ENCODE data around the gene ARL6IP4. TPM values are rescaled to one million over a fixed set of nuclear protein-coding genes. Genes with fewer than 3 reads are reported as not detected.

ARL6IP4 gene
- total and polyA plus RNA-seq, 9 donors, result 169 to 207 (median 191) TPM

Other genes with a start within 250 kb of the ARL6IP4 start
- 0.09 TPM for gene HCAR1, start 249.8 kb upstream of the ARL6IP4 start, total RNA-seq
- under 1 TPM; 0.07 to 0.27 (median 0.13) TPM for gene HCAR1, start 249.8 kb upstream of the ARL6IP4 start, polyA plus RNA-seq (ENCODE audit: insufficient read depth in 1 of 8, insufficient read length in 8 of 8, low replicate concordance in 1 of 8)
- 37.3 TPM for gene DENR, start 227.9 kb upstream of the ARL6IP4 start, total RNA-seq
- 10 to 100 TPM; 51.9 to 74.1 (median 67.9) TPM for gene DENR, start 227.9 kb upstream of the ARL6IP4 start, polyA plus RNA-seq (ENCODE audit: insufficient read depth in 1 of 8, insufficient read length in 8 of 8, low replicate concordance in 1 of 8)
- gene CCDC62, start 206.1 kb upstream of the ARL6IP4 start, total RNA-seq, result 1.4 TPM
- under 1 TPM; 0.42 to 0.94 (median 0.60) TPM for gene CCDC62, start 206.1 kb upstream of the ARL6IP4 start, polyA plus RNA-seq (ENCODE audit: insufficient read depth in 1 of 8, insufficient read length in 8 of 8, low replicate concordance in 1 of 8)
- gene HIP1R, start 145.2 kb upstream of the ARL6IP4 start, total RNA-seq, result 6.6 TPM
- 10 to 100 TPM in 2 of 8 donors, 1 to 10 TPM in 6; 7.1 to 10.3 (median 8.2) TPM for gene HIP1R, start 145.2 kb upstream of the ARL6IP4 start, polyA plus RNA-seq (ENCODE audit: insufficient read depth in 1 of 8, insufficient read length in 8 of 8, low replicate concordance in 1 of 8)
- gene VPS37B, start 84.6 kb upstream of the ARL6IP4 start, total RNA-seq, result 15.6 TPM
- gene VPS37B, start 84.6 kb upstream of the ARL6IP4 start, polyA plus RNA-seq (ENCODE audit: insufficient read depth in 1 of 8, insufficient read length in 8 of 8, low replicate concordance in 1 of 8), result 10 to 100 TPM; 22.5 to 29.0 (median 25.7) TPM
- 3.9 TPM for gene ABCB9, start 14.2 kb upstream of the ARL6IP4 start, total RNA-seq
- gene ABCB9, start 14.2 kb upstream of the ARL6IP4 start, polyA plus RNA-seq (ENCODE audit: insufficient read depth in 1 of 8, insufficient read length in 8 of 8, low replicate concordance in 1 of 8), result 1 to 10 TPM; 3.1 to 4.9 (median 3.4) TPM
- gene OGFOD2, start 5.4 kb upstream of the ARL6IP4 start, total RNA-seq, result 5.1 TPM
- gene OGFOD2, start 5.4 kb upstream of the ARL6IP4 start, polyA plus RNA-seq (ENCODE audit: insufficient read depth in 1 of 8, insufficient read length in 8 of 8, low replicate concordance in 1 of 8), result 10 to 100 TPM; 10.2 to 13.8 (median 11.5) TPM
- gene PITPNM2, start 170.4 kb downstream of the ARL6IP4 start, total RNA-seq, result 3.0 TPM
- 1 to 10 TPM; 4.5 to 6.5 (median 5.7) TPM for gene PITPNM2, start 170.4 kb downstream of the ARL6IP4 start, polyA plus RNA-seq (ENCODE audit: insufficient read depth in 1 of 8, insufficient read length in 8 of 8, low replicate concordance in 1 of 8)

Measured in muscle of leg (tissue), 9 donors.